Endothelial cell of umbilical vein (primary cell): ENCODE results near the gene MAML2.

Source experiments
- POLR2A ChIP-seq: IDR thresholded peaks from 2 replicates; pipeline ENCODE4 v1.6.1; 2012; ENCODE audit warnings: low read depth, mild to moderate bottlenecking, control low read depth, low read length
- POLR2AphosphoS5 ChIP-seq: IDR thresholded peaks from 2 replicates; pipeline ENCODE4 v1.6.1; 2012; ENCODE audit warnings: low read depth, mild to moderate bottlenecking, control low read depth, low read length, moderate library complexity; ENCODE audit not compliant: insufficient read depth
- TF ChIP-seq, protein P1 (sequence below), 2 donors: IDR thresholded peaks; 1 replicate in 1 of 2; 2 replicates in 1 of 2; pipeline ENCODE4 v1.5.1; 2011; ENCODE audit warnings: low read length in 2 of 2, mild to moderate bottlenecking in 2 of 2, moderate library complexity in 2 of 2, control low read depth in 1 of 2, inconsistent platforms in 1 of 2, low read depth in 1 of 2; ENCODE audit not compliant: insufficient read depth in 1 of 2; ENCODE audit errors: extremely low read depth in 1 of 2

DNA sequence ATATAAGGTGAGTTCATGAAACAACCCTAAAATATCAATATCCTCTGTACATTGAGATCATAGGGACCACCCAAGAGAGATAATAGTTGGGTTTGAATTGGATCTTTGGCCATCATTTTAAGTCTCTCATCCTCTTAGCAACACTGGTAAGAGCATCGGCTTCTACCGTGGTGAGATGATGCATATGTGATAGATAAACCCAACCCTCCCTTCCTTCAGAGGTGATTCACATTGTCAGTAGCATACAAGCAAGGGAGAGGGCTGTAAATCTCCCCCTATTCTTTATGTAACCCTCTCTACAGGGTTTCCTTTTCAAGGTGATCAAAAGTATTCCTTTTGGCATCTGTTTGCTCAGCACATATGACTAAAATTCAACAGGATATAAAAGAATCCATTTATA is 316.7 kb downstream of the MAML2 start:
- TF ChIP-seq, protein P1, sequence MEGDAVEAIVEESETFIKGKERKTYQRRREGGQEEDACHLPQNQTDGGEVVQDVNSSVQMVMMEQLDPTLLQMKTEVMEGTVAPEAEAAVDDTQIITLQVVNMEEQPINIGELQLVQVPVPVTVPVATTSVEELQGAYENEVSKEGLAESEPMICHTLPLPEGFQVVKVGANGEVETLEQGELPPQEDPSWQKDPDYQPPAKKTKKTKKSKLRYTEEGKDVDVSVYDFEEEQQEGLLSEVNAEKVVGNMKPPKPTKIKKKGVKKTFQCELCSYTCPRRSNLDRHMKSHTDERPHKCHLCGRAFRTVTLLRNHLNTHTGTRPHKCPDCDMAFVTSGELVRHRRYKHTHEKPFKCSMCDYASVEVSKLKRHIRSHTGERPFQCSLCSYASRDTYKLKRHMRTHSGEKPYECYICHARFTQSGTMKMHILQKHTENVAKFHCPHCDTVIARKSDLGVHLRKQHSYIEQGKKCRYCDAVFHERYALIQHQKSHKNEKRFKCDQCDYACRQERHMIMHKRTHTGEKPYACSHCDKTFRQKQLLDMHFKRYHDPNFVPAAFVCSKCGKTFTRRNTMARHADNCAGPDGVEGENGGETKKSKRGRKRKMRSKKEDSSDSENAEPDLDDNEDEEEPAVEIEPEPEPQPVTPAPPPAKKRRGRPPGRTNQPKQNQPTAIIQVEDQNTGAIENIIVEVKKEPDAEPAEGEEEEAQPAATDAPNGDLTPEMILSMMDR (IDR thresholded peaks at IDR 0.05; ENCODE audit: extremely low read depth in 1 of 2, insufficient read depth in 1 of 2, low read depth in 1 of 2, low read length in 2 of 2): no peak
- TF ChIP-seq POLR2AphosphoS5 (no peak), POLR2A (no peak)
